GM18861 (cell line): Measurements from ENCODE around the gene CKMT2.
"Not testable (repeated sequence)": the region's sequence is repeated elsewhere in the genome, so short reads cannot be mapped to it uniquely, and the experiment has no call there.

ENCODE experiments used
- ATAC-seq: cut with Tn5 transposase; IDR thresholded peaks from one replicate; pipeline ENCODE4 v1.9.1; 2021; ENCODE audit not compliant: unreplicated experiment

The CKMT2 gene

DNA sequence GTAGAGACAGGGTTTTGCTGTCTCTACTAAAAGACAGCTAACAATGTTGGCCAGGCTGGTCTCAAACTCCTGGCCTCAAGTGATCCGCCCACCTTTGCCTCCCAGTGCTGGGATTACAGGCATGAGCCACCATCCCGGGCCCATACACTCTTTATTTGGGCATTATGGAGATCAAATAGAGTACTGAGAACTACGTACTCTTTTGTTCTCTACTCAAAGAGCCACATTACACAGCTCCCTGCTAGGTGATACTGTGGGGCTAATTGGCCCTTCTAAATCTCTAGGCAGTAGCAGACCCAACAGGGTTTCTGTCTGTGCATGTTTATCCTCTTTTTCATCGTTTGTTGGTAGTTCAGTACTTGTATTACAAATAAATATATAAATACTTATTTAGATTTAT, 16.1 kb downstream of the CKMT2 start:
- ATAC-seq: no peak

DNA sequence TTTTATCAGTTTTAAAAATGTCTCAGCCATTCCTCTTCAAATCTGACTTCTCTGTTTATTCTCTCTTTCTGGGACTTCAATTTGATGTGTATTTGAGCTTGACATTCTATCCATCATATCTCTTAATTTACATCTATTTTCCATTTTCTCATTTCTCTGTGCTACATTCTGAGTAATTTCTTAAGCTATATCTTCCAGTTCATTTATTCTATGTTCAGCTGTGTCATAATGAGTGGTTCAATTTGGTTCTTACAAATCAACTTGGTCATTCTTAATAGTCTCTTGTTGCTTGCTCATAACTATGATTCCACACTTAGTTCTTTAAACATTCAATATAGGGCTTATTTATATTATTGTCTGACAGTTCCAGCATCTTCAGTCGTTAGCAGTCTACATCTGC, 16.9 kb downstream of the CKMT2 start:
- ATAC-seq: no peak

DNA sequence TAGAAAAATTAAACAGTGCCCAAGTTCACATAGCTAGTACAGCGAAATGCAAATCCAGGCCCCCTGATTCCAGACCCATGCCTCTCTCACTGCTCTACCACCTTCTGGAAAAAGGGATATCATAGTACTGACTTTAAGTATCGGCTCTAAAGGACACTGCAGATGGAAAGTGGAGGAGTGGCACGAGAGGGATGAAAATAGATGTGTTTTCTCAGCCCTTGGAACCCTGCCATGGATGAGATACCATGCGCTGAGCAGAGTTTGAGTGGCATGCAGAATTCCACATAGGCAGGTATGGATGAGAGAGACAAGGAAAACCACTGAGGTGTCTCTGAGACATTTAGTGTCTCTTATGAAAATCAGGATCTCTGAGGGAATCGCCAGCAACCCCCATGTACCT, 18.8 kb downstream of the CKMT2 start:
- no peak for ATAC-seq

DNA sequence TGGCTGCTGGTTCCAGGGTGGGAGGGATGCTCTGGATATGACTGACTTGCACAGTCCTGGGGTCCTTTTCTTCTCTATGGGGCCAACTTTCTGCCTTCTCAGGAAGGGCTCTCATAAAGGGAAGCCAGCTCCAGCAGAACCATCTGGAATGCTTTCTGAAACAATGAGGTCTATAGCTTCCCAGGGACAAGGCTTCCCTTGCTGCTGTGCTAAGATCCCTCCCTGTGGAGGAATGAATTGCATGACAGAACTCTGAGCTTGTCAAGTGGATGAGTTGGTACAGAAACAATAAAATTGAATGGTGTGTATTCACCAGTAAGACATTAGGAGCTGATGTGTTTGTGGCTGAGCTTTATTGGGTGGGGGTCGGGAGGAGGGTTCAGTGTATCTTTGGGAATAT, 19.8 kb downstream of the CKMT2 start:
- ATAC-seq: no peak

DNA sequence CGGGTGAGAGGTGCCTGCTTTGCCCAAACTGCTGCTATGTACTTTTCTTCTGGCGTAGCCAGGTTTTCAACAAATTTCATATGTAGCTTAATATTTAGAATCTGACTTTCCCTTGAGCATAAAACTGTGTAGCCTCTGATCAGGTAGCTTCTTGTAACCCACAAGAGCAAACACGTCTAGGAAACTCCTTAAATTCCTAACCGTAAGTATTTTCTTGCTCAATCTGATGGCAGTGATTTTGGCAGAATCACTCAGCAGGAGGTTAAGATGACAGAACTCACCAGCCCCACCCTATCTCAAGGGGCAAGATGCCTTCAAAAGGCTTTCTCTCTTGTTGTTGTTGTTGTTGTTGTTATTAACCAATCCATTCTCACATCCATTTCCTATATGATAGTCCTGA, 20.8 kb downstream of the CKMT2 start:
- ATAC-seq: no peak

DNA sequence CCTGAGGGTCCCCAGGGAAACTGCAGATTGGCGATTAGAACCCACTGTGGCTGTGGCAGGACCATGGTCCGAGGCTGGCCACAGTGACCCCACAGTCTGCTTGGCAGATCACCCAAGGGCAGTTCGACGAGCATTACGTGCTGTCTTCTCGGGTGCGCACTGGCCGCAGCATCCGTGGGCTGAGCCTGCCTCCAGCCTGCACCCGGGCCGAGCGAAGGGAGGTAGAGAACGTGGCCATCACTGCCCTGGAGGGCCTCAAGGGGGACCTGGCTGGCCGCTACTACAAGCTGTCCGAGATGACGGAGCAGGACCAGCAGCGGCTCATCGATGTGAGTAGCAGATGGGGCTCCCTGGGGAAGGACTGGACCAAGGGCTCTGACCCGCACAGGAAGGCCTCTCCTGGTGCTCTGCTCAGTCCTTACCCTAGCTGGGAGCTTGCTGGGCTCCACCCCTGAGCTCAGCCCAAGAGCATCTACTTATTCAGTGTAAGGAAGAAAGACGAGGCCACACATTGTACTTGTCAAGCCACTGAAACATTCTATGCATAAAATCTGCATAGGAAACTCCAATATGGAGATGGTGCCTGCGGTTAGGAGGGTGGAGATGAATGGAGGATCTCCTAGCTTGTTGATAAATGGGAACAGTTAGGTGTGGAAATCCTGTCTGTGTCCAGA, 21.9 kb downstream of the CKMT2 start:
- no peak for ATAC-seq

DNA sequence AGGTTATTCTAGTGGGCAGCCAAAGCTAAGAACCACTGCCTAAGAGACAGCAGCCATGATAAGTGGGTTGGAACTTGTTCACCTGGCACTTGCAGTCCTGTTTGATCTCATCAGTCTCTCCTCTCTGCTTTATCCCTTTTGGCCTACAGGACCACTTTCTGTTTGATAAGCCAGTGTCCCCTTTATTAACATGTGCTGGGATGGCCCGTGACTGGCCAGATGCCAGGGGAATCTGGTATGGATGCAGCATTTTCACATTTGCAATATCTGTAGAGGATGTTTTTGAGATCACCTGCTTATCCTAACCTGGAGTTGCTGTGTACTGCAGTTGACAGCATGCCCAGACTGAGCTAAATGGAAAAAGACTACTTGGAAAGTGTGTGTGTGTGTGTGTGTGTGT, 23.6 kb downstream of the CKMT2 start:
- ATAC-seq: no peak

DNA sequence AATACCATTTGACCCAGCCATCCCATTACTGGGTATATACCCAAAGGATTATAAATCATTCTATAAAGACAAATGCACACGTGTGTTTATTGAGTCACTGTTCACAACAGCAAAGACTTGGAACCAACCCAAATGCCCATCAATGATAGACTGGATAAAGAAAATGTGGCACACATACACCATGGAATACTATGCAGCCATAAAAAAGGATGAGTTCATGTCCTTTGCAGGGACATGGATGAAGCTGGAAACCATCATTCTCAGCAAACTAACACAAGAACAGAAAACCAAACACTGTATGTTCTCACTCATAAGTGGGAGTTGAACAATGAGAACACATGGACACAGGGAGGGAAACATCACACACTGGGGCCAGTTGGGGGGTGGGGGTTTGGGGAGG, 29.7 kb downstream of the CKMT2 start:
- ATAC-seq: not testable (repeated sequence)

DNA sequence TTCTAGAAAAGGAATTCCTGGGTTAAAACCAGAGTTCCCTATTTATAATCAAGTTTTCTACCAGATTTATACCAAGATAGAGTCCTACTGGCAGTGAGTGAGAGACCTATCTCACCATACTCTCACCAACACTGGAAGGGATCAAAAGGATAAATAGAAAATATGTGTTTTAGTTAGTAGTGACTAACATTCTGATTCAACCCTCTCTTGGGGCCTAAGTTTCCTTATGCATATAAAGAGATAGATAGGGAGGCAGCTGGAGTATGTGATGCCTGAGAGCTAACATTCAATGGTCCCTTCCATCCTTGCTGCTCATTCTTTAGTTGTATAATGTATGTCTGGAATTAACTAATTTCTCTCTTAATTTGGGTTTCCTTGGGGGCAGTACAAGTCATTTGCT, 32.0 kb downstream of the CKMT2 start:
- ATAC-seq: no peak

DNA sequence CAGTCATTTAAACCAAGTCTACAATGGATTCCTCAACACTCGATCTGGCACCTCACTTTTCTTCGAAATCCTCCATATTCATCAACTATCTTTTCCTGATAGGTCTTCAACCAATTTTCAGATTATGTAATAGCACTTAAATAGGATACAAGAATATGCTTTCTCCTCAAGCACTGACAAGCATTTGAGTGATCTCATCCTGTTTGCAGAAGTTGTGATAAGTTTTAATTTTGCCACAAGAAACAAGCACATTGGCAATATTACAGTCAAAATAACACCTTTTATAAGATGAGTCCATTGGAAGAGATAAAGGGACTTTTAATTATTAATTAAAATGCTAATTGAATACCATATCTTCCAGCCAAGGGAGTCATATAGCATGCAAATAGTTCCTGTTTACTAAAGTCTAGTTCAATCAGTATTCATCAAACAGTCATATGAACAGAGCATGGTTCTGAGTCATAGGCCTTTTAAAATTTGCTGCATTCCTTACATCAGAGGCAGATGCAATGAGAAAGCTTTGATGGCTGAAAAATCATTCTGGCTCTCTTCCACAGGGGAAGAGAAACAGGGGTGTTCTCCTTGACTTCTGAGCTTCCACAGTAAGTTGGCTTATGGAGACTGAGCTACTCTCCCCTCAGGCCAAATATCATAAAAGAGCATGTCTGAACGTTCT, 35.5 kb downstream of the CKMT2 start:
- ATAC-seq: peak; percentile 56

DNA sequence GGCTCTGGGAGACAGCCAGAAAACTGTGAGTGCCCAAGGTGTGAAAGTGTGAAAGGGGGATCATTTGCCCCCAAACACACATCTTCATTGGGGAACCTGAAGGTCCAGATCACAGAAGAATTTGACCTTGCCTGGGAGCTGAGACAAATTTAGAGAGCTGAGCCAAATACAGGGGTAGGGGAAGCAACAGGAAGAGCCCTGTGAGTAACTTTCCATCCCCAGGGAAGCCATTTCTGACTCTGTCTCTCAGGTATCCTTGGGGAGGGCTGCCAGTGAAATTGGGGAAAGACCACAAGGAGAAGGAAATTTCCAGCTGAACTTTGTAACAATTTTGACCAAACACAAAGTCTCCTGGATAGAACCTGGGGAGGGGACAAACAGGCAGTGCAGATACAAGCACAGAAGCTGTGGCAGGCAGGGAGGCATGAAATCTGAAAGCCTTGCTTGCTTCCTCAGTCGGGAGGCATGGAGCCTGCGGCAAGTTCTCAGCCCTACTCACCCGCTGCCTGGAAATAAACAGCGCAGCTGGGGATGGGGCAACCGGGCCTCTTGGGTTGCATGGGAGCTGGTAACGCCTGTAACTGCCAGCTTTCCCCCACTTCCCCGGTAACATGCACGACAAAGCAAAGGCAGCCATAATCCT, 36.8 kb downstream of the CKMT2 start:
- no peak for ATAC-seq

DNA sequence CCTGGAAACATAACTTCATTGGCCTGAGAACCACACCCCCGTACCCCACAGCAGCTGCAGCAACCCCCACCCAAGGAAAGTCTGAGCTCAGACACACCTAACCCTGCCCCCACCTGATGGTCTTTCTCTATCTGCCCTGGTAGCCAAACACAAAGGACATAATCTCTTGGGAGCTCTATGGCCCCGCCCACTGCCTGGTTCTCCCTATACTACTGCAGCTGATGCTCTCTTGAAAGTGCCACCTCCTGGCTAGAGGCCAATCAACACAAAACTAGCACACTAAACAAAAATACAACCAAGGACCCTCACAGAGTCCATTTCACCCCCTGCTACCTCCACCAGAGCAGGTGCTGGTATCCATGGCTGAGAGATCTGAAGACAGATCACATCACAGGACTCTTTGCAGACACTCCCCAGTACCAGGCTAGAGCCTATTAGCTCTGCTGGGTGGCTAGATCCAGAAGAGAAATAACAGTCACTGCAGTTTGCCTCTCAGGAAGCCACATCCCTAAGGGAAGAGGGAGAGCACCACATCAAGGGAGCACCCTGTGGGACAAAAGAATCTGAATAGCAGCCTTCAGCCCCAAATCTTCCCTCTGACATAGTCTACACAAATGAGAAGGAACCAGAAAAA, 37.4 kb downstream of the CKMT2 start:
- not testable (repeated sequence) for ATAC-seq

DNA sequence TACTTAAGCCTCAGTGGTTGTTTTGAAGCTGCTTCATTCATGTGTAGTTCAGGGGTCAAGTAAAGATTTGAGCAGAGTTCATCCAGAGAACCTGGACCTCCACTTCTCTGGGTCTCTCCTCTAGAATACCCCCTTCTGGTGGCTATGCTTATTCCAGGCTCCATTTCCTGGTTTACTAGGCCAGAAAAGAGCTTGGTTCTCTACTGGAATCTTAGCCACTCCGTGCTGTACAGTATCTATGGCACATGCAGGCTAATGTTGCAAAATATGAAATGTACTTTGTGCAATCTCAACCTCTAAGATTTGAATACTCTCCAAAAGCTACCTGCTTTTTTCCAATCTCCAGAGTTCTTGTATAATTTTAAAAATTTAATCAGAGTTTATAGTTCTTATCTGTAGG, 50.9 kb downstream of the CKMT2 start:
- ATAC-seq: no peak

DNA sequence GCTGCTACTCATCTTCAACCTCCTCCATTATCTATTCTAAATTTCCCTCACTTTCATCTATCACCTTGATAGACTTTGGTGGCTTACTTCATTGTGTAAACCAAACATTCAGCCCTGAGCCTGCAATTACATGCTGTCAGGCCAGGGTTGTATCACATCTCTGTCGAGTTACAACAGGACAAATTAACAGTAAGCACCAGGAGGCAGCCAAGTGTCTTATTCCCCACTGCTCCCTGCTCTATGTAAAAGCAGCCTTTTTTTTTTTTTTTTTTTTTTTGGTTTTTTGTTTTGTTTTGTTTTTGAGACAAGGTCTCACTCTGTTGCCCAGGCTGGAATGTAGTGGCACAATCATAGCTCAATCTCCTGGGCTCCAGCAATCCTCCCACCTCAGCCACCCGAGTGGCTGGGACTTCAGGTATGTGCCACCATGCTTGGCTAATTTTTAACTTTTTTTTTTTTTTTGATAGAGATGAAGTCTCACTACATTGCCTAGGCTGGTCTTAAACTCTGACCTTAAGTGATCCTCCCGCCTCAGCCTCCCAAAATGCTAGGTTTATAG, 53.0 kb downstream of the CKMT2 start:
- ATAC-seq: no peak

DNA sequence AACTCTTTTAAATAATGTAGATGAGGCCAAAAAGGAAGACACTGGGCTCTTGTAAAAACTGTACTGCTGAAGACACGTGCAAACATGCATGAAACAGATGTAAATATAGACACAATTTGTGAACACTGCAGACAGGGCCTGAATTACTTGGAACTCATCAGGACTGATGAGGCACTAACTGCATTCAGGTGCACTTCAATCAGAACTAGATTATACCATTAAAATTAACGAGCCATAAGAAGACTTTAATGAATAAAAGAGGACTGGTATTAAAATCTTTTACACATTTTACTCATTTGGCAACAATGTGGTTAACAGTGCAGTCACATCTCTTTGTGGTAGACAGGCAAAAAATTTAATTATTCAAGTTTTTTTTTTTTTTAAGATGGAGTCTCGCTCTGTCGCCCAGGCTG, 54.9 kb downstream of the CKMT2 start:
- ATAC-seq: no peak

DNA sequence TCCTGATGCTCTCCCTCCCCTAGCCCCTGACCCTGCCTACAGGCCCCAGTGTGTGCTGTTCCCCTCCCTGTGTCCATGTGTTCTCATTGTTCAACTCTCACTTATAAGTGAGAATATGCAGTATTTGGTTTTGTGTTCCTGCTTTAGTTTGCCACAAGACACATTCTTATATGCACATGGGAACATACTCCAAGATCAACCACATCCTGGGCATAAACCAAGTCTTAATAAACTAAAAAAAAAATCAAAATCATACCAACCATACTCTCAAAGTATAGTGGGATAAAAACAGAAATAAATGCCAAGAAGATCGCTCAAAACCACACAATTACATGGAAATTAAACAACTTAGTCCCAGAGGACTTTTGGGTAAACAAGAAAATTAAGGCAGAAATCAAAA, 57.0 kb downstream of the CKMT2 start:
- no peak for ATAC-seq

DNA sequence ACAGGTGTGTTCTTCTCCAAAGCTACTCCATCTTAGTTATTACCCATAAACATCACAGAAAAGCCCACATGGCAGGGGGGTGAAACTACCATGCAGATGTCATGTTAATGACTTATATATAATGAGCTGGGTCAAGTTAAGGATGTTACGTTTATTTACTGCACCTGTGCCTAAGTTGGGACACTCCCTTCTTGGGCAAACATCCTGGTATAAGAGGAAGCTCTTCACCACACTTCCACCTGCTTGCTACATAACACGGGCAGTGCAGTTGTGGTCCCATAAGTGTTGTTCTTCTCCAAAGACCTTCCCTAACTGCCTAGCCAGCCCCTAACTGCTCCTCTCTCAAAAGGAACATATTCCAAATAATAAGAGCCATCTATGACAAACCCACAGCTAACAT, 59.0 kb downstream of the CKMT2 start:
- no peak for ATAC-seq

DNA sequence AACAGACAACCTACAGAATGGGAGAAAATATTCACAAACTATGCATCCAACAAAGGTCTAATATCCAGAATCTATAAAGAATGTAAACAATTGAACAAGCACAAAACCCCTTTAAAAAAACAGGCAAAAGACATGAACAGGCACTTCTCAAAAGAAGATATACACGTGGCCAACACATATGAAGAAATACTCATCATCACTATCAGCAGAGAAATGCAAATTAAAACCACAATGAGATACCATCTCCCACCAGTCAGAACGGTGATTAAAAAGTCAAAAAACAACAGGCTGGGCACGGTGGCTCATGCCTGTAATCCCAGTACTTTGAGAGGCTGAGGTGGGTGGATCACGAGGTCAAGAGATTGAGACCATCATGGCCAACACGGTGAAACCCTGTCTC, 60.9 kb downstream of the CKMT2 start:
- not testable (repeated sequence) for ATAC-seq

DNA sequence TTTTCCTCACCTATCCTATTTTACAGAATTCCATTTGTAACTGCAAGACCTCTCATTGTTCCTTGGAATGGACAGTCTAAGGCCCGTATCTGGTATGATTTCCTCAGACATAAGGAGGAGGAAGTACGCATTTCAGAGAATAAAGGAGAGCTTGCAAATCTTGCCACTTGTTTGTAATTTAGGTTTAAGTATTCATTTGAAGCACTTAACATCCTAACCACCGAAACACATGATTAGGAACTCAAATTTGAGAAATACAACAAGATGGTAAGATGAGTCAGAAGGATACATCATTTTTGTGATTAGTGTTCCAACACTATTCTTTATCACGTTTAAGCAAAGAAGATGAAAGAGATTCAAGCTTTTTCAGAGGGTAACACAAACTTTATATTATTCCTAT, 64.4 kb downstream of the CKMT2 start:
- ATAC-seq: no peak

DNA sequence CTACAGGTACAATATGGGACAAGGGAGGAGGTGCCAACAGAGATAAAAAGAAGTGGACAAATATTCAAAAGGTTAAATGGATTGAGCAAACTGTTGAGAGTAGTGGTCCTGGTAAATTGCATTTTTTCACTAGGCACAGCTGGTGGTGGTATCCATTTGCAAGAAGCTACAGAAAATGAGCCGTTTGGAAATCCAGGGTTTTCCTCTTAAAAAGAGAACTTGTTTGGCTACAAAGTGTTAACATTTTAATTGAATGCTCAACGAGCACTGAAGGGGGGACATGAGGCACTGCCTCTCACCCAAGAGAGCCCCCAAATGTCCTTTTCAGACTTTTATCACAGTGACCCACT, 67.8 kb downstream of the CKMT2 start:
- no peak for ATAC-seq

DNA sequence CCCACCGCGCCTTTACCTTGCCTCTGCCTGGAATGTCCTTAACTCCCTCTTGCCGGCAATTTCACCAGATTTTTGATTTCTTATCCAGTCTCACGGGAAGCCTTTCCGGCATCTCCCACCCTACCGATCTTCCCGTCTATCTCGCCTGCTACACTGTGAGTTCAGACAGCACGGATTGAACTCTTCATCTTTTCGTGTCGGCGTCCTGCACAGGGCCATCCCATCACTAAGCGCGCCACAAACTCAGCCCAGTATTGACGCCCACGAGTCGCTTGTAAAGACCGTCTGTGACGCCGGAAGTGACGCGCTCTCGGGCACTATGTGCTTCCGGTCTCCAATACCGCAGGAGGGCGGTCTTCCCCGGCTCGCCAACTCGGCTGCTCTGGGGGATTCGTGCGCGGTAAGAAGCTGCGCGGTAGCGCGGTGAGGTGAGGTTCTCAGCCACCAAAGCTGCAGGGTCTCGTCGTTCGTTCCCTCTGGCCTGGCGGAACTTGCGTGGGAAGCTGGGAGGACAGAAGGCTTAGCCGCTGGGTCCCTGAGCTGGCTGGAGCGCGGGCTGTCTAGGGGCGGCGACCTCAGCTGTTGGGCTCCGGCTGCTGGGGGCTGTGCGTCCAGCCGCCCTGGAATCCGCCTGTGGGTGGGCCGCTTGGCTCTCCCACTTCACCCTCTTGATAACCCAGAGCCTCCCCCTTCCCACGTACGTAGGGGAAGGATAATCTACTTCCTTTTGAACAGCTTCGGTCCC, 68.3 kb downstream of the CKMT2 start, which contains the start of gene ZCCHC9:
Gene ZCCHC9 (plus strand): TSS at position 317 of the 745 bp plus-strand sequence. CDS start 3,171 bp downstream, outside the sequence.
- ATAC-seq: peak; percentile 89
